HG03280 (cell line): Measurements from ENCODE around the gene ANTXR1.
"Not testable (repeated sequence)": the region's sequence is repeated elsewhere in the genome, so short reads cannot be mapped to it uniquely, and the experiment has no call there.

Experiments
- ATAC-seq: cut with Tn5 transposase; IDR thresholded peaks from one replicate; pipeline ENCODE4 v1.9.1; 2021; ENCODE audit warnings: mild to moderate bottlenecking, moderate library complexity; ENCODE audit not compliant: unreplicated experiment

The ANTXR1 gene

GRCh38 chr2:69222953-69223658, 210.1 kb downstream of the ANTXR1 start:
- ATAC-seq = no peak

GRCh38 chr2:69223759-69224511, 211.0 kb downstream of the ANTXR1 start:
- ATAC-seq = no peak

- ATAC-seq = no peak
Observed at GRCh38 chr2:69224512-69224837, 211.5 kb downstream of the ANTXR1 start.

- ATAC-seq = no peak
Observed at GRCh38 chr2:69225933-69226332, 213.0 kb downstream of the ANTXR1 start.

GRCh38 chr2:69226903-69227302, 213.9 kb downstream of the ANTXR1 start:
- ATAC-seq = no peak

- ATAC-seq = no peak
Observed at GRCh38 chr2:69227716-69228115, 214.7 kb downstream of the ANTXR1 start.

- ATAC-seq = not testable (repeated sequence)
Observed at GRCh38 chr2:69230946-69231345, 218.0 kb downstream of the ANTXR1 start.

DNA sequence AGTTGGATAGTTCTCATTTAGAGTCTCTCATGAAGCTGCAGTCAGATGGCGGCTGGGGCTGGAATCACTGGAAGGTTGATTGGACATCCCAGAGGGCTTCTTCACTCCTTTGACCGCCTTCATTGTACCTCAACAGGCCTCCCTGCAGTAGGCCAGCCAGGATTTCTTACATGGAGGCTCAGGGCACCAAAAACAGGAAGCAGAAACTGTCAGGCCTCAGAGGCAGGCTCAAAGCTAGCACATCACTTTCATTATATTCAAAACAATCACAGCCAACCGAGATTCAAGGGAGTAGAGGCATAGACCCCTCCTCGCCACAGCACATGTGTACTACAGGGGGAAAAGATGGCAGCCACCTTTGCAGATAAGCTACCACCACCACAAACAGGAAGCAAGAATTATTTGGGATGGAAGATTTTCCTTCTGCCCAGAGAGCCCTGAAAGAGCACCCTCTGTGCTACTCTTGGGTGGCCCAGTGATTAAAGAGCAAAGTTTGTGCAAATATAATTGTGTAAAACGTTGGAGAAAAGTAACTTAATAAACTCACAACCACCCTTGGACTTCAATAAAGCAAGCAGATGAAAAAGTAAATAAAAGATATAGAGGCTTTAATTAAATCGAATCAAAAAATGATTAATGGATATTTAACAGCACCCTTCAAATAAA, 218.8 kb downstream of the ANTXR1 start:
- no peak for ATAC-seq

DNA sequence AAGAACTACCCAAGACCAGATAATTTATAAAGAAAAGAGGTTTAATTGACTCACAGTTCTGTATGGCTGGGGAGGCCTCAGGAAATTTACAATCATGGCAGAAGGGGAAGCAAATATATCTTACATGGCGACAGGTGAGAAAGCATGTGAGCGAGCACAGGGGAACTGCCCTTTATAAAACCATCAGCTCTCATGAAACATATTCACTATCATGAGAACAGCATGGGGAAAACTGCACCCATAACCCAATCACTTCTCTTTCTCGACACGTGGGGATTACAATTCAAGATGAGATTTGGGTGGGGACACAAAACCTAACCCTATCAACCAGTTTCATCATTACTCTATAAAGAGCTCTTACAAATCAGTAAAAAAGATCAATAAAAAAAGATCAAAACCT, 222.9 kb downstream of the ANTXR1 start:
- ATAC-seq = not testable (repeated sequence)

- ATAC-seq = no peak
Observed at GRCh38 chr2:69237070-69237670, 224.2 kb downstream of the ANTXR1 start.

GRCh38 chr2:69238449-69239031, 225.6 kb downstream of the ANTXR1 start:
- ATAC-seq = no peak

- no peak for ATAC-seq
Observed at GRCh38 chr2:69241093-69241492, 228.1 kb downstream of the ANTXR1 start.

- ATAC-seq = no peak
Observed at GRCh38 chr2:69241664-69242514, 228.9 kb downstream of the ANTXR1 start.

DNA sequence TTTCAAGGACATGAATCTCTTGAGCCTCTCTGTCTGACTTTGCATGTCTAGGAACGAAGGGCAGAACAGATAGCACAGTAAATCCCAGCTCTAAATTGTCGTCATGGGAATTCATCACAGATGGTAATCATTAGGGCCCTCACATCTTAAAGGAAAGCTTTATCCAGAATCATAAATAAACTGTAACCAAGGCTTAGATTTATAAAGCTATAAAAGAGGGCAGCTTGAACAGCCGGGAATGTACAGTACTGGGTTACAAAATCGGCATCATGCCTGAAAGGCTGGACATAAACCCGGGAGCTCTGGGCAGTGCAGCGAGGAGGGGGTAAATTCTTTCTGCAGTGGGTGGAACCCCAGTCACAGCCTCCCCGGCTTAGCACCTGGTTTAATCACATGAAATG, 229.7 kb downstream of the ANTXR1 start:
- ATAC-seq = no peak

DNA sequence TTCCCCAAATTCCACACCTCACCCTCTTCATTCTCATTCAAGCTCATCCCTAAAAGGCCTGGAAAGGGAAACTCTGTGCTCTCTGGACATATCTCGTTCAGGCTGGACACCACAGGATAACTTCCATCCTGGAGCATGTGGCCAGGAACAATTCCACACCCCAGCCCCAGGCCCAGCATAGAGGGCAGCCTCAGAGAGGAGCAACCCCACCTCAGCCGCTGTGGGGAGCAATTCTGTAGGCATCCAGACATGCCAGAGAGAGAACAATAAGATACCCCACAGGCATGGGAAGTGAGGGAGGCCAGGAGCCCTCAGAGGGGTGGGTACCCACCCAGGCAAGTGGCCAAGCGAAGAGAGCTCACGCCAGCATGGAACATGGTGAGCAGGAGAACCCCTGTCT, 230.7 kb downstream of the ANTXR1 start:
- ATAC-seq = no peak

DNA sequence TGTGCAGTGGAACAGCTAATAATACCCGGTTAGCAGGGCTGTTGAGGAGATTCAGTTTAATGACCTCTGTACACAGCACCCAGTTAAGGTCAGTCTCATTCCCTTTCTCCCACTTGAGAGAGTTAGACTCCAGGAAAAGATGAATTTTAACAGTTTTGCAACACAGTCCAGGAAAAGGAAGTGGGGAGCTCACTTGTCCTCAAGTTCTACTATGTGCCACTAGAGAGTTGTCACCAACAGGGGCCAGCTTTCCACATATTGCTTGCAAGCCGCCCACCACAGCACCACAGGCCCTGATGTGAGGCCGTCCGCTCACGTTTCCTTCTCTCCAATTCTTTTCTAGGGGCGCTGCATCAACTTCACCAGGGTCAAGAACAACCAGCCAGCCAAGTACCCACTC, 231.9 kb downstream of the ANTXR1 start:
- no peak for ATAC-seq

- no peak for ATAC-seq
Observed at GRCh38 chr2:69247583-69247982, 234.6 kb downstream of the ANTXR1 start.

- no peak for ATAC-seq
Observed at GRCh38 chr2:69248232-69248631, 235.3 kb downstream of the ANTXR1 start.

- no peak for ATAC-seq
Observed at GRCh38 chr2:69250981-69251380, 238.0 kb downstream of the ANTXR1 start.

GRCh38 chr2:69251943-69252342, 239.0 kb downstream of the ANTXR1 start:
- no peak for ATAC-seq
